HCEC 1CT (cell line): ENCODE measurements around the gene LSAMP.

Experiments used
- DNase-seq: peaks from one replicate; pipeline ENCODE4 v3.0.0-alpha.2; 2017

LSAMP gene

GRCh38 chr3:116040152-116040551 is 405.1 kb downstream of the LSAMP start:
- no peak for DNase-seq

- no peak for DNase-seq
These were observed 405.7 kb downstream of the LSAMP start for GRCh38 chr3:116039651-116039985.

- DNase-seq, result no peak
These were observed 406.2 kb downstream of the LSAMP start for GRCh38 chr3:116038968-116039650.

- DNase-seq, result no peak
These were observed 407.1 kb downstream of the LSAMP start for GRCh38 chr3:116037954-116038911.

- no peak for DNase-seq
These were observed 409.9 kb downstream of the LSAMP start for GRCh38 chr3:116035429-116035828.

- no peak for DNase-seq
These were observed 410.5 kb downstream of the LSAMP start for GRCh38 chr3:116034794-116035193.

- no peak for DNase-seq
These were observed 411.2 kb downstream of the LSAMP start for GRCh38 chr3:116034086-116034485.

GRCh38 chr3:116033516-116033915 is 411.8 kb downstream of the LSAMP start:
- DNase-seq, result no peak

GRCh38 chr3:116032176-116032575 is 413.1 kb downstream of the LSAMP start:
- DNase-seq, result no peak

- DNase-seq, result no peak
These were observed 415.0 kb downstream of the LSAMP start for GRCh38 chr3:116030131-116030850.

- no peak for DNase-seq
These were observed 416.0 kb downstream of the LSAMP start for GRCh38 chr3:116029266-116029665.

- DNase-seq, result no peak
These were observed 417.1 kb downstream of the LSAMP start for GRCh38 chr3:116028157-116028556.

GRCh38 chr3:116020989-116021388 is 424.3 kb downstream of the LSAMP start:
- DNase-seq, result no peak

GRCh38 chr3:116020495-116020894 is 424.8 kb downstream of the LSAMP start:
- peak; percentile 75 for DNase-seq

GRCh38 chr3:116019254-116019763 is 426.0 kb downstream of the LSAMP start:
- no peak for DNase-seq

GRCh38 chr3:116018646-116019045 is 426.6 kb downstream of the LSAMP start:
- DNase-seq, result peak; percentile 56

- DNase-seq, result no peak
These were observed 429.4 kb downstream of the LSAMP start for GRCh38 chr3:116015931-116016330.

GRCh38 chr3:116007000-116007399 is 438.3 kb downstream of the LSAMP start:
- DNase-seq, result no peak

- peak; percentile 90 for DNase-seq
These were observed 439.9 kb downstream of the LSAMP start for GRCh38 chr3:116005404-116005803.

- no peak for DNase-seq
These were observed 443.1 kb downstream of the LSAMP start for GRCh38 chr3:116002235-116002634.

GRCh38 chr3:116001151-116001621 is 444.1 kb downstream of the LSAMP start:
- peak; percentile 51 for DNase-seq

- DNase-seq, result peak; percentile 91
These were observed 445.0 kb downstream of the LSAMP start for GRCh38 chr3:116000311-116000710.

GRCh38 chr3:115999613-116000012 is 445.7 kb downstream of the LSAMP start:
- DNase-seq, result no peak
